SU-DHL-6 (cell line): Measurements from ENCODE around the gene ODAD2.
"Not testable (repeated sequence)": the region's sequence is repeated elsewhere in the genome, so short reads cannot be mapped to it uniquely, and the experiment has no call there.

Experiments
- EZH2phosphoT487 ChIP-seq: fragments of 200-600 bp; sonication (generic), shearing (Covaris generic); conservative IDR thresholded peaks from 2 replicates; pipeline ENCODE4 v1.6.1; 2018; ENCODE audit warnings: mild to moderate bottlenecking, antibody characterized with exemption, low read length, moderate library complexity, mixed read lengths
- TF ChIP-seq, protein P1 (sequence below): fragments of 200-600 bp; sonication (generic); IDR thresholded peaks from one replicate; pipeline ENCODE4 v1.5.1; 2017; ENCODE audit warnings: antibody characterized with exemption, mild to moderate bottlenecking, low read length, moderate library complexity; ENCODE audit not compliant: insufficient read depth, poor library complexity, severe bottlenecking

DNA sequence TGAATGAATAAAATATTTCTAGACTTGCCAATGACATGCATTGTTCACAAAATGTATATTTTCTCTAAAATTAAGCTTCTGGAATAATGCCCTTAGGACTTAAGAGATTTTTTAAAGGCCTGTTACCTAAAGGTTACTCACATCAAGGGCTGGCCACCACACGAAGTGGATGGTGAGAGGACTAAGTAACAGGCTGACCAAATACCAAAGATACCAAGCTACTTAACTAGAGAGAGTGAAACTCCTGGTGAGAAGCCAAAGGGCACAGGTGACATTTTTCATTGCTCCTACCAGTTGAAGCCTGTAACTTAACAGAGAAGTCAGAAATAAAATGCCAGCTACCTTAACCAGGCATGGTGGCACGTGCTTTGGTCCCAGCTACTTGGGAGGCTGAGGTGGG lies 9.5 kb downstream of the ODAD2 start:
- TF ChIP-seq, protein P1, sequence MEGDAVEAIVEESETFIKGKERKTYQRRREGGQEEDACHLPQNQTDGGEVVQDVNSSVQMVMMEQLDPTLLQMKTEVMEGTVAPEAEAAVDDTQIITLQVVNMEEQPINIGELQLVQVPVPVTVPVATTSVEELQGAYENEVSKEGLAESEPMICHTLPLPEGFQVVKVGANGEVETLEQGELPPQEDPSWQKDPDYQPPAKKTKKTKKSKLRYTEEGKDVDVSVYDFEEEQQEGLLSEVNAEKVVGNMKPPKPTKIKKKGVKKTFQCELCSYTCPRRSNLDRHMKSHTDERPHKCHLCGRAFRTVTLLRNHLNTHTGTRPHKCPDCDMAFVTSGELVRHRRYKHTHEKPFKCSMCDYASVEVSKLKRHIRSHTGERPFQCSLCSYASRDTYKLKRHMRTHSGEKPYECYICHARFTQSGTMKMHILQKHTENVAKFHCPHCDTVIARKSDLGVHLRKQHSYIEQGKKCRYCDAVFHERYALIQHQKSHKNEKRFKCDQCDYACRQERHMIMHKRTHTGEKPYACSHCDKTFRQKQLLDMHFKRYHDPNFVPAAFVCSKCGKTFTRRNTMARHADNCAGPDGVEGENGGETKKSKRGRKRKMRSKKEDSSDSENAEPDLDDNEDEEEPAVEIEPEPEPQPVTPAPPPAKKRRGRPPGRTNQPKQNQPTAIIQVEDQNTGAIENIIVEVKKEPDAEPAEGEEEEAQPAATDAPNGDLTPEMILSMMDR = not testable (repeated sequence)
- not testable (repeated sequence) for TF ChIP-seq EZH2phosphoT487
